ENCODE results near the gene FGF3. TPM values are rescaled to one million over a fixed set of nuclear protein-coding genes. Genes with fewer than 3 reads are reported as not detected.
A peak's percentile ranks its signal among the peaks of the same experiment; 100 is the strongest.

FGF3 gene
- total and polyA plus RNA-seq, 9 of the 15 experiments (the other 6 are each of a cell fraction or from before 2014, with no cell fraction given): not detected

- in situ Hi-C loops (cut with MboI): no loop called here
- H3K4me2 ChIP-seq (ENCODE audit: insufficient read depth, low read length): no peak overlapping the region
- peaks cover 3 to 39% of the 10 kb centered on the region in 2 experiments; a peak in 4 of 5 replicates for H3K27me3 ChIP-seq (ENCODE audit: control insufficient read depth in 2 of 2, insufficient read depth in 2 of 2, low read length in 2 of 2)
- 9% methylated on average over 15 of the region's 20 CpGs for WGBS (ENCODE audit: insufficient coverage, low coverage, missing lambda C conversion rate)
- POLR2A ChIA-PET: no interaction called here
- FAIRE-seq (no peak), DNase-seq (ENCODE audit: extremely low read depth in 1 of 4, low spot score in 3 of 4) (no peak), ATAC-seq (no peak)
- no peaks in the 10 kb centered on the region for H4K20me1 ChIP-seq (replicated peaks; ENCODE audit: control insufficient read depth, insufficient read depth, low read length)
- intact Hi-C loops (cut with micrococcal nuclease): loop anchor here (5.0 kb wide), 1 partner anchor 153 kb away; no protein-coding TSS in a partner anchor
- BruUV-seq (replicated peaks): no TSS peak
- H3K4me1 ChIP-seq (replicated peaks in 1 of 2; ENCODE audit: control insufficient read depth in 2 of 2, insufficient read depth in 2 of 2, low read length in 2 of 2): peaks cover 0 to 4% of the 10 kb centered on the region in 2 experiments; a peak in 1 of 5 replicates
- H3K36me3 ChIP-seq (ENCODE audit: control insufficient read depth, insufficient read depth, low read length): no peaks in the 10 kb centered on the region
- H3K79me2 ChIP-seq (ENCODE audit: control insufficient read depth, insufficient read depth, low read length): no peaks in the 10 kb centered on the region
- H3K9ac ChIP-seq (ENCODE audit: insufficient read depth in 1 of 2, low read depth in 2 of 2, low read length in 2 of 2): no peak overlapping the region
- CTCF ChIA-PET (ENCODE audit: low intra/inter-chr PET ratio): no interaction called here
- TF ChIP-seq SLC30A9 (CRISPR knock-in tag; IDR thresholded peaks at IDR 0.05): no peak
- no peak for TF ChIP-seq ESRRA (IDR thresholded peaks at IDR 0.05; ENCODE audit: borderline replicate concordance, low read depth)
- no peak for TF ChIP-seq ZNF232 (CRISPR knock-in tag; IDR thresholded peaks at IDR 0.05)
- no peak for TF ChIP-seq SMARCC2 (IDR thresholded peaks at IDR 0.05; ENCODE audit: low read depth)
- H3K9me3 ChIP-seq (replicated peaks; ENCODE audit: control insufficient read depth, insufficient read depth, low read depth, low read length): no peaks in the 10 kb centered on the region
- H3K27ac ChIP-seq (ENCODE audit: extremely low read depth, low read depth, low read length): no peak overlapping the region
- no peak overlapping the region for H3K4me3 ChIP-seq
- H2AFZ ChIP-seq (ENCODE audit: low read depth, low read length): no peak overlapping the region
- H3K9me1 ChIP-seq (ENCODE audit: control insufficient read depth, insufficient read depth, low read length): peaks cover 4% of the 10 kb centered on the region
Measured at GRCh38 chr11:69840371-69841169, 21.4 kb upstream of the FGF3 start.

DNA sequence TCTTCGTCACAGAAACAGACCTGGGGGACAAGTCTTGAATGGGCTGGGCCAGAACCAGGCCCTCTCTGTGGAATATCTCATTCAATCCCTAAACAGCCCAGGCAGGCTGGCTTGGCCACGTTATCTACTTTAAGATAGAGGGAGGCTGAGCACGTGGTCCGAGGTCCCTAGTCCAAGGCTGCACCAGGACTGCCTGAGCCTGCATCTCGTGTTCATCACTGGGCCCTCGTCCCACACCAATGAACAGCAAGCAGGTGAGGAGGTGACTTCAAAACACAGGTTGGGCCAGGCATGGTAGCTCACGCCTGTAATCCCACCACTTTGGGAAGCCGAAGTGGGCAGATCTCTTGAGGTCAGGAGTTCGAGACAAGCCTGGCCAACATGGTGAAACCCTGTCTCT is 20.3 kb upstream of the FGF3 start:
- TF ChIP-seq, protein P1, sequence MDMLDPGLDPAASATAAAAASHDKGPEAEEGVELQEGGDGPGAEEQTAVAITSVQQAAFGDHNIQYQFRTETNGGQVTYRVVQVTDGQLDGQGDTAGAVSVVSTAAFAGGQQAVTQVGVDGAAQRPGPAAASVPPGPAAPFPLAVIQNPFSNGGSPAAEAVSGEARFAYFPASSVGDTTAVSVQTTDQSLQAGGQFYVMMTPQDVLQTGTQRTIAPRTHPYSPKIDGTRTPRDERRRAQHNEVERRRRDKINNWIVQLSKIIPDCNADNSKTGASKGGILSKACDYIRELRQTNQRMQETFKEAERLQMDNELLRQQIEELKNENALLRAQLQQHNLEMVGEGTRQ (CRISPR knock-in tag; IDR thresholded peaks at IDR 0.05): peak; percentile 35; the same call in 1 of the 2 replicates
- TF ChIP-seq ZBED1 (IDR thresholded peaks at IDR 0.05): no peak
- Histone ChIP-seq H3K9ac (ENCODE audit: insufficient read depth in 1 of 2, low read depth in 2 of 2, low read length in 2 of 2) (no peak overlapping the region; a peak in 1 of 4 replicates), H3K27ac (ENCODE audit: extremely low read depth, low read depth, low read length) (no peak overlapping the region), H3K9me3 (replicated peaks; ENCODE audit: control insufficient read depth, insufficient read depth, low read depth, low read length) (no peaks in the 10 kb centered on the region), H3K4me1 (replicated peaks in 1 of 2; ENCODE audit: control insufficient read depth in 2 of 2, insufficient read depth in 2 of 2, low read length in 2 of 2) (peaks cover 0 to 8% of the 10 kb centered on the region in 2 experiments; a peak in 1 of 5 replicates), H3K4me3 (no peak overlapping the region), H3K79me2 (ENCODE audit: control insufficient read depth, insufficient read depth, low read length) (no peaks in the 10 kb centered on the region), H4K20me1 (replicated peaks; ENCODE audit: control insufficient read depth, insufficient read depth, low read length) (no peaks in the 10 kb centered on the region), H3K9me1 (ENCODE audit: control insufficient read depth, insufficient read depth, low read length) (peaks cover 4% of the 10 kb centered on the region), H2AFZ (ENCODE audit: low read depth, low read length) (no peak overlapping the region), H3K36me3 (ENCODE audit: control insufficient read depth, insufficient read depth, low read length) (no peaks in the 10 kb centered on the region), H3K4me2 (ENCODE audit: insufficient read depth, low read length) (no peak overlapping the region), H3K27me3 (ENCODE audit: control insufficient read depth in 2 of 2, insufficient read depth in 2 of 2, low read length in 2 of 2) (peaks cover 13 to 50% of the 10 kb centered on the region in 2 experiments; a peak in 4 of 5 replicates)
- in situ Hi-C loops (cut with MboI) (no loop called here), intact Hi-C loops (cut with micrococcal nuclease) (no loop called here)
- BruUV-seq (replicated peaks): no TSS peak
- ATAC-seq (no peak), FAIRE-seq (no peak), DNase-seq (ENCODE audit: extremely low read depth in 1 of 4, low spot score in 3 of 4) (no peak)
- 2% methylated on average over 8 of the region's 9 CpGs for WGBS (ENCODE audit: insufficient coverage, low coverage, missing lambda C conversion rate)
- ChIA-PET CTCF (ENCODE audit: low intra/inter-chr PET ratio) (no interaction called here), POLR2A (no interaction called here)

All from K562 (cell line).